ENCODE data around the gene PCDHA7. TPM values are rescaled to one million over a fixed set of nuclear protein-coding genes. Genes with fewer than 3 reads are reported as not detected.
"Not testable (repeated sequence)": the region's sequence is repeated elsewhere in the genome, so short reads cannot be mapped to it uniquely, and the experiment has no call there.

PCDHA7 gene
- total and polyA plus RNA-seq, 8 donors: 0.18 to 1.4 (median 0.92) TPM; not detected in 5

DNA sequence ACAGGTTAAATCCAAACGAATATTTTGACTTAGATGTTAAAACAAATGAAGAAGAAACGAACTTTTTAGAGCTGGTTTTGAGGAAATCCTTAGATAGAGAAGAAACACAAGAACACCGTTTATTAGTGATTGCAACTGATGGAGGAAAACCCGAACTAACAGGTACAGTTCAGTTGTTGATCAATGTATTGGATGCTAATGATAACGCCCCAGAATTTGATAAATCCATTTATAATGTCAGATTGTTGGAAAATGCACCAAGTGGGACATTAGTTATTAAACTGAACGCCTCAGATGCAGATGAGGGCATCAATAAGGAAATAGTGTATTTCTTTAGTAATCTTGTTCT lies 11.8 kb upstream of the PCDHA7 start:
- Histone ChIP-seq H3K4me1 (no peaks in the 10 kb centered on the region), H3K4me3 (no peak overlapping the region), H3K27ac (no peak overlapping the region), H3K27me3 (peaks cover 0 to 36% (median 0%) of the 10 kb centered on the region in 3 donors), H3K36me3 (no peaks in the 10 kb centered on the region), H3K9me3 (peaks cover 0 to 53% (median 45%) of the 10 kb centered on the region in 4 donors)
- TF ChIP-seq EP300 (IDR thresholded peaks at IDR 0.05) (no peak), POLR2AphosphoS5 (IDR thresholded peaks at IDR 0.05) (no peak), POLR2A (IDR thresholded peaks at IDR 0.05) (no peak)
- TF ChIP-seq, protein P1, sequence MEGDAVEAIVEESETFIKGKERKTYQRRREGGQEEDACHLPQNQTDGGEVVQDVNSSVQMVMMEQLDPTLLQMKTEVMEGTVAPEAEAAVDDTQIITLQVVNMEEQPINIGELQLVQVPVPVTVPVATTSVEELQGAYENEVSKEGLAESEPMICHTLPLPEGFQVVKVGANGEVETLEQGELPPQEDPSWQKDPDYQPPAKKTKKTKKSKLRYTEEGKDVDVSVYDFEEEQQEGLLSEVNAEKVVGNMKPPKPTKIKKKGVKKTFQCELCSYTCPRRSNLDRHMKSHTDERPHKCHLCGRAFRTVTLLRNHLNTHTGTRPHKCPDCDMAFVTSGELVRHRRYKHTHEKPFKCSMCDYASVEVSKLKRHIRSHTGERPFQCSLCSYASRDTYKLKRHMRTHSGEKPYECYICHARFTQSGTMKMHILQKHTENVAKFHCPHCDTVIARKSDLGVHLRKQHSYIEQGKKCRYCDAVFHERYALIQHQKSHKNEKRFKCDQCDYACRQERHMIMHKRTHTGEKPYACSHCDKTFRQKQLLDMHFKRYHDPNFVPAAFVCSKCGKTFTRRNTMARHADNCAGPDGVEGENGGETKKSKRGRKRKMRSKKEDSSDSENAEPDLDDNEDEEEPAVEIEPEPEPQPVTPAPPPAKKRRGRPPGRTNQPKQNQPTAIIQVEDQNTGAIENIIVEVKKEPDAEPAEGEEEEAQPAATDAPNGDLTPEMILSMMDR (IDR thresholded peaks at IDR 0.05): no peak
- DNase-seq: no peak
- intact Hi-C loops (cut with DNase I; ENCODE audit: low total_unique reads): no loop called here
- 24 to 29% (median 25%) methylated on average over 6 of the region's 6 CpGs for WGBS, 5 donors

GRCh38 chr5:140822969-140823368 lies 11.1 kb upstream of the PCDHA7 start:
- H3K36me3 ChIP-seq; H3K27ac ChIP-seq; DNase-seq; intact Hi-C loops (cut with DNase I; ENCODE audit: low total_unique reads); H3K4me3 ChIP-seq; H3K4me1 ChIP-seq: not testable (repeated sequence)
- peaks cover 0 to 43% (median 6%) of the 10 kb centered on the region in 3 donors for H3K27me3 ChIP-seq
- peaks cover 2 to 56% (median 52%) of the 10 kb centered on the region in 4 donors for H3K9me3 ChIP-seq
- 51 to 79% (median 60%) methylated on average over 16 to 48 of the region's 48 CpGs for WGBS, 5 donors

DNA sequence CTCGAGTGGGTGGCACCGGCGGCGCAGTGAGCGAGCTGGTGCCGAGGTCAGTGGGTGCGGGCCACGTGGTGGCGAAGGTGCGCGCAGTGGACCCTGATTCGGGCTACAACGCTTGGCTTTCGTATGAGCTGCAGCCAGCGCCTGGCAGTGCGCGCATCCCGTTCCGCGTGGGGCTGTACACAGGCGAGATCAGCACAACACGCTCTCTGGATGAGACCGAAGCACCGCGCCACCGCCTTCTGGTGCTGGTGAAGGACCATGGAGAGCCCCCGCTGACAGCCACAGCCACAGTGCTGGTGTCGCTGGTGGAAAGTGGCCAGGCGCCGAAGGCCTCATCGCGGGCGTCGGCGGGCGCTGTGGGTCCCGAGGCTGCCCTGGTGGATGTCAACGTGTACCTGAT lies 10.6 kb upstream of the PCDHA7 start:
- Histone ChIP-seq H3K36me3 (no peaks in the 10 kb centered on the region), H3K4me1 (no peaks in the 10 kb centered on the region), H3K27ac (no peak overlapping the region), H3K9me3 (peaks cover 6 to 59% (median 53%) of the 10 kb centered on the region in 4 donors), H3K4me3 (no peak overlapping the region), H3K27me3 (peaks cover 0 to 48% (median 6%) of the 10 kb centered on the region in 3 donors)
- DNase-seq: no peak
- intact Hi-C loops (cut with DNase I; ENCODE audit: low total_unique reads): no loop called here
- TF ChIP-seq POLR2AphosphoS5 (IDR thresholded peaks at IDR 0.05) (no peak), EP300 (IDR thresholded peaks at IDR 0.05) (no peak), POLR2A (IDR thresholded peaks at IDR 0.05) (no peak)
- TF ChIP-seq, protein P1 (IDR thresholded peaks at IDR 0.05): no peak
- WGBS, 5 donors: 55 to 67% (median 61%) methylated on average over 33 to 38 of the region's 38 CpGs; no CpG with 5 or more reads in 1 of the 5 donors

DNA sequence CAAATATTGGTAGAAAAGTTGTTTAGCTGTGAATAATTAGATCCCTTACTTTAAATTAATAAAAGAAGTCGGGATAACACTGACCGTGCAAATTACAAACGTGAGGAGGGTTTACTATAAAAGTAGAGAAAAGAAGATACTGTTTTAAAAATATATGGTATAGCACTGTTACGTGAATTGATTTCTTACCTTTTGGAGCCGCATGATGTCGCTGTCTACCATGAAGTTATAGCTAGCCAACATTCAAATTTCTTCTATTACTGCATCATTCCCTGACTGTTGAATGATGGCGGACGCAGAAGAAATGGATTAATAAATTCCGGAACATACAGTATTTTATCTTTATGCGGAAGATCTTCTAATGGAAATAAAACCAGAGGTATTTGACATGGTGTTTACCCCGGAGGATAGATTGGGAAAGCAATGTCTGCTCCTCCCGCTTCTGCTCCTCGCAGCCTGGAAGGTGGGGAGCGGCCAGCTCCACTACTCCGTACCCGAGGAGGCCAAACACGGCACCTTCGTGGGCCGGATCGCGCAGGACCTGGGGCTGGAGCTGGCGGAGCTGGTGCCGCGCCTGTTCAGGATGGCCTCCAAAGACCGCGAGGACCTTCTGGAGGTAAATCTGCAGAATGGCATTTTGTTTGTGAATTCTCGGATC lies 6.2 kb upstream of the PCDHA7 start, which contains the start of gene PCDHA6:
Gene PCDHA6, plus strand, starts transcription at position 257 of the 658 bp plus-strand sequence. Its CDS starts 132 bp downstream, at position 389.
- H3K27me3 ChIP-seq: peaks cover 0 to 70% (median 6%) of the 10 kb centered on the region in 3 donors
- no peaks in the 10 kb centered on the region for H3K4me1 ChIP-seq
- 15 to 26% (median 21%) methylated on average over 19 to 27 of the region's 27 CpGs for WGBS, 5 donors
- intact Hi-C loops (cut with DNase I; ENCODE audit: low total_unique reads): no loop called here
- H3K4me3 ChIP-seq: peak within 1 kb of the TSS in 1 of 4 donors; percentile 23
- no peaks in the 10 kb centered on the region for H3K36me3 ChIP-seq
- TF ChIP-seq POLR2AphosphoS5 (IDR thresholded peaks at IDR 0.05): no peak
- TF ChIP-seq POLR2A (IDR thresholded peaks at IDR 0.05): no peak
- TF ChIP-seq EP300 (IDR thresholded peaks at IDR 0.05): no peak
- DNase-seq: peak in 1 of 2 donors; percentile 13
- H3K9me3 ChIP-seq: peaks cover 14 to 62% (median 57%) of the 10 kb centered on the region in 4 donors
- no peak within 1 kb of the TSS for H3K27ac ChIP-seq

DNA sequence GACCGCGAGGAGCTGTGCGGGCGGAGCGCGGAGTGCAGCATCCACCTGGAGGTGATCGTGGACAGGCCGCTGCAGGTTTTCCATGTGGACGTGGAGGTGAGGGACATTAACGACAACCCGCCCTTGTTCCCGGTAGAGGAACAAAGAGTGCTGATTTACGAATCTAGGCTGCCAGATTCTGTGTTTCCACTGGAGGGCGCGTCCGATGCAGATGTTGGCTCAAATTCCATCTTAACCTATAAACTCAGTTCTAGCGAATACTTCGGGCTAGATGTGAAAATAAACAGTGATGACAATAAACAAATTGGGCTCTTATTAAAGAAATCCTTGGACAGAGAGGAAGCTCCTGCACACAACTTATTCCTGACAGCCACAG lies 5.7 kb upstream of the PCDHA7 start:
- Histone ChIP-seq H3K27ac (no peak overlapping the region), H3K36me3 (no peaks in the 10 kb centered on the region), H3K4me3 (peak overlapping the region in 1 of 4 donors; percentile 23), H3K27me3 (peaks cover 0 to 64% (median 6%) of the 10 kb centered on the region in 3 donors), H3K9me3 (peaks cover 14 to 62% (median 52%) of the 10 kb centered on the region in 4 donors), H3K4me1 (no peaks in the 10 kb centered on the region)
- intact Hi-C loops (cut with DNase I; ENCODE audit: low total_unique reads): no loop called here
- WGBS, 5 donors: 17 to 28% (median 20%) methylated on average over 18 of the region's 18 CpGs
- TF ChIP-seq POLR2A (IDR thresholded peaks at IDR 0.05) (no peak), EP300 (IDR thresholded peaks at IDR 0.05) (no peak), POLR2AphosphoS5 (IDR thresholded peaks at IDR 0.05) (no peak)
- TF ChIP-seq, protein P1 (IDR thresholded peaks at IDR 0.05): no peak
- DNase-seq: no peak

DNA sequence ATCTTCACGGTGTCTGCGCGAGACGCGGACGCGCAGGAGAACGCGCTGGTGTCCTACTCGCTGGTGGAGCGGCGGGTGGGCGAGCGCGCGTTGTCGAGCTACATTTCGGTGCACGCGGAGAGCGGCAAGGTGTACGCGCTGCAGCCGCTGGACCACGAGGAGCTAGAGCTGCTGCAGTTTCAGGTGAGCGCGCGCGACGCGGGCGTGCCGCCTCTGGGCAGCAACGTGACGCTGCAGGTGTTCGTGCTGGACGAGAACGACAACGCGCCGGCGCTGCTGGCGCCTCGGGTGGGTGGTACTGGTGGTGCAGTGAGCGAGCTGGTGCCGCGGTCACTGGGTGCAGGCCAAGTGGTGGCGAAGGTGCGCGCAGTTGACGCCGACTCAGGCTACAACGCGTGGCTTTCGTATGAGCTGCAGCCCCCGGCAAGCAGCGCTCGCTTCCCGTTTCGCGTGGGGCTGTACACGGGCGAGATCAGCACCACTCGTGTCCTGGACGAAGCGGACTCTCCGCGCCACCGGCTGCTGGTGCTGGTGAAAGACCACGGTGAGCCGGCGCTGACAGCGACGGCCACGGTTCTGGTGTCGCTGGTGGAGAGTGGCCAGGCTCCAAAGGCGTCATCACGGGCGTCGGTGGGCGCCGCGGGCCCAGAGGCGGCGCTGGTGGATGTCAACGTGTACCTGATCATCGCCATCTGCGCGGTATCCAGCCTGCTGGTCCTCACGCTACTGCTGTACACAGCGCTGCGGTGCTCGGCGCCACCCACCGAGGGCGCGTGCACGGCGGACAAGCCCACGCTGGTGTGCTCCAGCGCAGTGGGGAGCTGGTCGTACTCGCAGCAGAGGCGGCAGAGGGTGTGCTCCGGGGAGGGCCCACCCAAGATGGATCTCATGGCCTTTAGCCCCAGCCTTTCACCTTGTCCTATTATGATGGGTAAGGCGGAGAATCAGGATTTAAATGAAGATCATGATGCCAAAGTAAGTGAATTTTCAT lies 4.3 kb upstream of the PCDHA7 start:
- peaks cover 0 to 70% (median 10%) of the 10 kb centered on the region in 3 donors for H3K27me3 ChIP-seq
- H3K4me1 ChIP-seq; H3K36me3 ChIP-seq; intact Hi-C loops (cut with DNase I; ENCODE audit: low total_unique reads); H3K4me3 ChIP-seq; H3K27ac ChIP-seq; DNase-seq: not testable (repeated sequence)
- peaks cover 20 to 65% (median 54%) of the 10 kb centered on the region in 4 donors for H3K9me3 ChIP-seq
- 42 to 51% (median 49%) methylated on average over 31 to 106 of the region's 106 CpGs for WGBS, 5 donors

DNA sequence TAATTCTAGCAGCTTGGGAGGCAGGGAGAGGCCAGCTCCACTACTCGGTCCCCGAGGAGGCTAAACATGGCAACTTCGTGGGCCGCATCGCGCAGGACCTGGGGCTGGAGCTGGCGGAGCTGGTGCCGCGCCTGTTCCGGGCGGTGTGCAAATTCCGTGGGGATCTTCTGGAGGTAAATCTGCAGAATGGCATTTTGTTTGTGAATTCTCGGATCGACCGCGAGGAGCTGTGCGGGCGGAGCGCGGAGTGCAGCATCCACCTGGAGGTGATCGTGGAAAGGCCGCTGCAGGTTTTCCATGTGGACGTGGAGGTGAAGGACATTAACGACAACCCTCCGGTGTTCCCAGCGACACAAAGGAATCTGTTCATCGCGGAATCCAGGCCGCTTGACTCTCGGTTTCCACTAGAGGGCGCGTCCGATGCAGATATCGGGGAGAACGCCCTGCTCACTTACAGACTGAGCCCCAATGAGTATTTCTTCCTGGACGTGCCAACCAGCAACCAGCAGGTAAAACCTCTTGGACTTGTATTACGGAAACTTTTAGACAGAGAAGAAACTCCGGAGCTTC lies 455 bp downstream of the PCDHA7 start:
- Histone ChIP-seq H3K9me3 (peaks cover 26 to 69% (median 48%) of the 10 kb centered on the region in 4 donors), H3K4me3 (peak overlapping the region in 3 of 4 donors; percentile 9 to 24 (median 13)), H3K27me3 (peaks cover 0 to 66% (median 4%) of the 10 kb centered on the region in 3 donors)
- H3K36me3 ChIP-seq; DNase-seq; H3K27ac ChIP-seq; intact Hi-C loops (cut with DNase I; ENCODE audit: low total_unique reads); H3K4me1 ChIP-seq: not testable (repeated sequence)
- 20 to 27% (median 24%) methylated on average over 12 to 27 of the region's 38 CpGs for WGBS, 5 donors
